ENCODE data around the gene BLVRB.

BLVRB gene

GRCh38 chr19:40508739-40509260 is 43.3 kb upstream of the BLVRB start:
- no peak overlapping the region for H4K8ac ChIP-seq (ENCODE audit: low read depth, low read length)
- no peak overlapping the region for H2BK120ac ChIP-seq (ENCODE audit: low read depth, low read length)
- no peak overlapping the region for H3K9ac ChIP-seq (ENCODE audit: low read depth, low read length, poor library complexity)
- peaks cover 2% of the 10 kb centered on the region for H3K79me1 ChIP-seq (ENCODE audit: low read depth, low read length)
- no peak overlapping the region for H3K4me3 ChIP-seq (ENCODE audit: low read length in 2 of 2)
- no peaks in the 10 kb centered on the region for H3K36me3 ChIP-seq (replicated peaks in 1 of 2; ENCODE audit: control insufficient read depth in 2 of 2, insufficient read depth in 2 of 2, low read length in 2 of 2)
- no peak overlapping the region for H2AFZ ChIP-seq (ENCODE audit: low read length)
- H3K18ac ChIP-seq (ENCODE audit: low read length) = no peak overlapping the region
- no peak for DNase-seq (ENCODE audit: low spot score)
- H3K4ac ChIP-seq (ENCODE audit: low read length) = no peak overlapping the region
- no peak overlapping the region for H3K27ac ChIP-seq (replicated peaks; ENCODE audit: low read length)
- H2BK5ac ChIP-seq (ENCODE audit: low read length) = no peak overlapping the region
- no peak overlapping the region for H4K91ac ChIP-seq (ENCODE audit: low read depth, low read length, poor library complexity)
- peaks cover 0 to 12% of the 10 kb centered on the region in 2 donors for H3K9me3 ChIP-seq (replicated peaks in 1 of 2; ENCODE audit: control insufficient read depth in 2 of 2, insufficient read depth in 1 of 2, low read depth in 1 of 2, low read length in 2 of 2)
- no peak overlapping the region for H2BK12ac ChIP-seq (ENCODE audit: low read length)
- no CpG with 5 or more reads among the region's 8 CpGs for WGBS, 2 donors (ENCODE audit: extremely low coverage in 2 of 2, insufficient read length in 2 of 2, insufficient replicate concordance in 1 of 2)
- H2AK5ac ChIP-seq (ENCODE audit: low read depth, low read length) = no peak overlapping the region
- H3K23ac ChIP-seq (ENCODE audit: low read depth, low read length, poor library complexity) = no peak overlapping the region
- H3K4me1 ChIP-seq (ENCODE audit: control insufficient read depth in 2 of 2, insufficient read depth in 1 of 2, low read depth in 1 of 2, low read length in 2 of 2) = peaks cover 7 to 9% of the 10 kb centered on the region in 2 donors
- peaks cover 15 to 53% (median 31%) of the 10 kb centered on the region in 3 experiments for H3K27me3 ChIP-seq (ENCODE audit: control insufficient read depth in 3 of 3, insufficient read depth in 3 of 3, low read depth in 1 of 3, low read length in 3 of 3)
- H2BK15ac ChIP-seq (ENCODE audit: low read length) = no peak overlapping the region
- H3K14ac ChIP-seq (ENCODE audit: low read length) = no peak overlapping the region
- no peak overlapping the region for H3K4me2 ChIP-seq (ENCODE audit: insufficient read depth, low read length, poor library complexity, severe bottlenecking)

- Histone ChIP-seq H3K27me3 (ENCODE audit: control insufficient read depth in 3 of 3, insufficient read depth in 3 of 3, low read depth in 1 of 3, low read length in 3 of 3) (peaks cover 7 to 44% (median 21%) of the 10 kb centered on the region in 3 experiments), H3K4me3 (ENCODE audit: low read length in 2 of 2) (no peak overlapping the region)
Observed at GRCh38 chr19:40507892-40508291, 42.3 kb upstream of the BLVRB start.

GRCh38 chr19:40506099-40506498 is 40.6 kb upstream of the BLVRB start:
- no CpG with 5 or more reads among the region's 9 CpGs for WGBS, 2 donors (ENCODE audit: extremely low coverage in 2 of 2, insufficient read length in 2 of 2, insufficient replicate concordance in 1 of 2)
- DNase-seq (ENCODE audit: low spot score) = no peak
- Histone ChIP-seq H2BK5ac (ENCODE audit: low read length) (no peak overlapping the region), H3K4me2 (ENCODE audit: insufficient read depth, low read length, poor library complexity, severe bottlenecking) (no peak overlapping the region), H2AFZ (ENCODE audit: low read length) (no peak overlapping the region), H3K14ac (ENCODE audit: low read length) (no peak overlapping the region), H3K23ac (ENCODE audit: low read depth, low read length, poor library complexity) (no peak overlapping the region), H3K9me3 (replicated peaks in 1 of 2; ENCODE audit: control insufficient read depth in 2 of 2, insufficient read depth in 1 of 2, low read depth in 1 of 2, low read length in 2 of 2) (no peaks in the 10 kb centered on the region), H3K27ac (replicated peaks; ENCODE audit: low read length) (no peak overlapping the region), H4K91ac (ENCODE audit: low read depth, low read length, poor library complexity) (no peak overlapping the region), H3K36me3 (replicated peaks in 1 of 2; ENCODE audit: control insufficient read depth in 2 of 2, insufficient read depth in 2 of 2, low read length in 2 of 2) (no peaks in the 10 kb centered on the region), H3K9ac (ENCODE audit: low read depth, low read length, poor library complexity) (no peak overlapping the region), H3K4me3 (ENCODE audit: low read length in 2 of 2) (no peak overlapping the region), H3K18ac (ENCODE audit: low read length) (no peak overlapping the region), H2BK15ac (ENCODE audit: low read length) (no peak overlapping the region), H3K79me1 (ENCODE audit: low read depth, low read length) (no peaks in the 10 kb centered on the region), H2BK120ac (ENCODE audit: low read depth, low read length) (no peak overlapping the region), H4K8ac (ENCODE audit: low read depth, low read length) (no peak overlapping the region), H2BK12ac (ENCODE audit: low read length) (no peak overlapping the region), H2AK5ac (ENCODE audit: low read depth, low read length) (no peak overlapping the region), H3K4ac (ENCODE audit: low read length) (no peak overlapping the region), H3K4me1 (ENCODE audit: control insufficient read depth in 2 of 2, insufficient read depth in 1 of 2, low read depth in 1 of 2, low read length in 2 of 2) (peaks cover 3 to 19% of the 10 kb centered on the region in 2 donors), H3K27me3 (ENCODE audit: control insufficient read depth in 3 of 3, insufficient read depth in 3 of 3, low read depth in 1 of 3, low read length in 3 of 3) (peaks cover 0 to 26% (median 10%) of the 10 kb centered on the region in 3 experiments)

More at GRCh38 chr19:40507892-40508291, 42.3 kb upstream of the BLVRB start:
- no peak overlapping the region for H2BK5ac ChIP-seq (ENCODE audit: low read length)
- H3K14ac ChIP-seq (ENCODE audit: low read length) = no peak overlapping the region
- H3K36me3 ChIP-seq (replicated peaks in 1 of 2; ENCODE audit: control insufficient read depth in 2 of 2, insufficient read depth in 2 of 2, low read length in 2 of 2) = no peaks in the 10 kb centered on the region
- no peak overlapping the region for H4K8ac ChIP-seq (ENCODE audit: low read depth, low read length)
- WGBS, 2 donors (ENCODE audit: extremely low coverage in 2 of 2, insufficient read length in 2 of 2, insufficient replicate concordance in 1 of 2) = no CpG with 5 or more reads among the region's 2 CpGs
- peaks cover 2% of the 10 kb centered on the region for H3K79me1 ChIP-seq (ENCODE audit: low read depth, low read length)
- no peak overlapping the region for H3K23ac ChIP-seq (ENCODE audit: low read depth, low read length, poor library complexity)
- H2AFZ ChIP-seq (ENCODE audit: low read length) = no peak overlapping the region
- H3K9ac ChIP-seq (ENCODE audit: low read depth, low read length, poor library complexity) = peak overlapping the region; percentile 25
- no peak overlapping the region for H2BK120ac ChIP-seq (ENCODE audit: low read depth, low read length)
- H3K4me1 ChIP-seq (ENCODE audit: control insufficient read depth in 2 of 2, insufficient read depth in 1 of 2, low read depth in 1 of 2, low read length in 2 of 2) = peaks cover 7 to 15% of the 10 kb centered on the region in 2 donors
- H3K4ac ChIP-seq (ENCODE audit: low read length) = no peak overlapping the region
- no peak overlapping the region for H3K27ac ChIP-seq (replicated peaks; ENCODE audit: low read length)
- peaks cover 0 to 5% of the 10 kb centered on the region in 2 donors for H3K9me3 ChIP-seq (replicated peaks in 1 of 2; ENCODE audit: control insufficient read depth in 2 of 2, insufficient read depth in 1 of 2, low read depth in 1 of 2, low read length in 2 of 2)
- H4K91ac ChIP-seq (ENCODE audit: low read depth, low read length, poor library complexity) = no peak overlapping the region
- H2BK15ac ChIP-seq (ENCODE audit: low read length) = no peak overlapping the region
- no peak overlapping the region for H3K18ac ChIP-seq (ENCODE audit: low read length)
- no peak for DNase-seq (ENCODE audit: low spot score)
- no peak overlapping the region for H2AK5ac ChIP-seq (ENCODE audit: low read depth, low read length)
- no peak overlapping the region for H3K4me2 ChIP-seq (ENCODE audit: insufficient read depth, low read length, poor library complexity, severe bottlenecking)
- H2BK12ac ChIP-seq (ENCODE audit: low read length) = no peak overlapping the region

GRCh38 chr19:40503320-40503695 is 37.8 kb upstream of the BLVRB start:
- Histone ChIP-seq H3K4ac (ENCODE audit: low read length) (no peak overlapping the region), H2AK5ac (ENCODE audit: low read depth, low read length) (no peak overlapping the region), H3K23ac (ENCODE audit: low read depth, low read length, poor library complexity) (no peak overlapping the region), H3K79me1 (ENCODE audit: low read depth, low read length) (no peaks in the 10 kb centered on the region), H3K36me3 (replicated peaks in 1 of 2; ENCODE audit: control insufficient read depth in 2 of 2, insufficient read depth in 2 of 2, low read length in 2 of 2) (no peaks in the 10 kb centered on the region), H3K9ac (ENCODE audit: low read depth, low read length, poor library complexity) (no peak overlapping the region), H2AFZ (ENCODE audit: low read length) (no peak overlapping the region), H3K27ac (replicated peaks; ENCODE audit: low read length) (no peak overlapping the region), H2BK12ac (ENCODE audit: low read length) (no peak overlapping the region), H3K9me3 (replicated peaks in 1 of 2; ENCODE audit: control insufficient read depth in 2 of 2, insufficient read depth in 1 of 2, low read depth in 1 of 2, low read length in 2 of 2) (no peaks in the 10 kb centered on the region), H3K4me3 (ENCODE audit: low read length in 2 of 2) (no peak overlapping the region), H3K14ac (ENCODE audit: low read length) (peak overlapping the region; percentile 63), H3K27me3 (ENCODE audit: control insufficient read depth in 3 of 3, insufficient read depth in 3 of 3, low read depth in 1 of 3, low read length in 3 of 3) (peaks cover 0 to 8% (median 4%) of the 10 kb centered on the region in 3 experiments), H2BK15ac (ENCODE audit: low read length) (no peak overlapping the region), H4K91ac (ENCODE audit: low read depth, low read length, poor library complexity) (no peak overlapping the region), H3K18ac (ENCODE audit: low read length) (no peak overlapping the region), H3K4me2 (ENCODE audit: insufficient read depth, low read length, poor library complexity, severe bottlenecking) (no peak overlapping the region), H2BK5ac (ENCODE audit: low read length) (no peak overlapping the region), H3K4me1 (ENCODE audit: control insufficient read depth in 2 of 2, insufficient read depth in 1 of 2, low read depth in 1 of 2, low read length in 2 of 2) (peaks cover 3 to 19% of the 10 kb centered on the region in 2 donors), H4K8ac (ENCODE audit: low read depth, low read length) (no peak overlapping the region), H2BK120ac (ENCODE audit: low read depth, low read length) (no peak overlapping the region)
- DNase-seq (ENCODE audit: low spot score) = no peak
- no CpG with 5 or more reads among the region's 1 CpG for WGBS, 2 donors (ENCODE audit: extremely low coverage in 2 of 2, insufficient read length in 2 of 2, insufficient replicate concordance in 1 of 2)

Data from neuronal stem cell (in vitro differentiated cells).